GM19395 (cell line): ENCODE data around the gene PDSS2.
"Not testable (repeated sequence)": the region's sequence is repeated elsewhere in the genome, so short reads cannot be mapped to it uniquely, and the experiment has no call there.

Experiments
- ATAC-seq: cut with Tn5 transposase; IDR thresholded peaks from one replicate; pipeline ENCODE4 v1.9.1; 2021; ENCODE audit warnings: mild to moderate bottlenecking, moderate library complexity; ENCODE audit not compliant: unreplicated experiment

PDSS2 gene

GRCh38 chr6:107230448-107230847 lies 228.9 kb downstream of the PDSS2 start:
- no peak for ATAC-seq

GRCh38 chr6:107230024-107230423 lies 229.3 kb downstream of the PDSS2 start:
- ATAC-seq = no peak

- no peak for ATAC-seq
Observed at GRCh38 chr6:107228754-107229153, 230.6 kb downstream of the PDSS2 start.

GRCh38 chr6:107221519-107221918 lies 237.8 kb downstream of the PDSS2 start:
- no peak for ATAC-seq

GRCh38 chr6:107219851-107220250 lies 239.5 kb downstream of the PDSS2 start:
- ATAC-seq = no peak

- ATAC-seq = no peak
Observed at GRCh38 chr6:107218142-107218541, 241.2 kb downstream of the PDSS2 start.

- ATAC-seq = no peak
Observed at GRCh38 chr6:107217248-107217647, 242.1 kb downstream of the PDSS2 start.

- no peak for ATAC-seq
Observed at GRCh38 chr6:107216197-107216933, 243.0 kb downstream of the PDSS2 start.

GRCh38 chr6:107215334-107215733 lies 244.0 kb downstream of the PDSS2 start:
- no peak for ATAC-seq

GRCh38 chr6:107214655-107215054 lies 244.7 kb downstream of the PDSS2 start:
- ATAC-seq = no peak

- ATAC-seq = no peak
Observed at GRCh38 chr6:107209406-107210305, 249.7 kb downstream of the PDSS2 start.

GRCh38 chr6:107207251-107207873 lies 252.0 kb downstream of the PDSS2 start:
- ATAC-seq = no peak

- no peak for ATAC-seq
Observed at GRCh38 chr6:107205058-107205998, 254.0 kb downstream of the PDSS2 start.

GRCh38 chr6:107202876-107203468 lies 256.4 kb downstream of the PDSS2 start:
- ATAC-seq = no peak

GRCh38 chr6:107198631-107199416 lies 260.5 kb downstream of the PDSS2 start:
- no peak for ATAC-seq

GRCh38 chr6:107196152-107196551 lies 263.2 kb downstream of the PDSS2 start:
- ATAC-seq = no peak

GRCh38 chr6:107194723-107195122 lies 264.6 kb downstream of the PDSS2 start:
- not testable (repeated sequence) for ATAC-seq

GRCh38 chr6:107192830-107193229 lies 266.5 kb downstream of the PDSS2 start:
- ATAC-seq = no peak

GRCh38 chr6:107187630-107188029 lies 271.7 kb downstream of the PDSS2 start:
- no peak for ATAC-seq
